GM19452 (cell line): ENCODE results near the gene DCXR.

ENCODE experiments used
- ATAC-seq: cut with Tn5 transposase; IDR thresholded peaks from one replicate; pipeline ENCODE4 v1.9.1; 2021; ENCODE audit not compliant: unreplicated experiment

Gene DCXR

GRCh38 chr17:82073446-82073845 is 35.9 kb upstream of the DCXR start:
- no peak for ATAC-seq

GRCh38 chr17:82072827-82073226 is 35.3 kb upstream of the DCXR start:
- no peak for ATAC-seq

GRCh38 chr17:82070611-82071010 is 33.1 kb upstream of the DCXR start:
- no peak for ATAC-seq

GRCh38 chr17:82065638-82066303 is 28.3 kb upstream of the DCXR start, which contains the start of gene DUS1L:
Gene DUS1L, minus strand, starts transcription at chr17:82065804. Its CDS starts 745 bp downstream, at chr17:82065059.
- peak; percentile 65 for ATAC-seq

- ATAC-seq: peak; percentile 28
These were observed 27.7 kb upstream of the DCXR start for GRCh38 chr17:82065193-82065637.

GRCh38 chr17:82064433-82065192 is 27.1 kb upstream of the DCXR start:
- ATAC-seq: no peak

GRCh38 chr17:82063424-82064415 is 26.2 kb upstream of the DCXR start:
- no peak for ATAC-seq

- ATAC-seq: no peak
These were observed 25.5 kb upstream of the DCXR start for GRCh38 chr17:82062984-82063368.

GRCh38 chr17:82062076-82062983 is 24.8 kb upstream of the DCXR start:
- no peak for ATAC-seq

GRCh38 chr17:82061047-82061925 is 23.8 kb upstream of the DCXR start:
- no peak for ATAC-seq

GRCh38 chr17:82060614-82061013 is 23.1 kb upstream of the DCXR start:
- no peak for ATAC-seq

GRCh38 chr17:82060001-82060380 is 22.5 kb upstream of the DCXR start:
- no peak for ATAC-seq

- ATAC-seq: no peak
These were observed 21.9 kb upstream of the DCXR start for GRCh38 chr17:82059272-82060000.

GRCh38 chr17:82058855-82059249 is 21.4 kb upstream of the DCXR start:
- no peak for ATAC-seq

GRCh38 chr17:82058230-82058854 is 20.8 kb upstream of the DCXR start:
- ATAC-seq: no peak

GRCh38 chr17:82056729-82057621 is 19.5 kb upstream of the DCXR start:
- no peak for ATAC-seq
